ENCODE measurements around the gene ARHGEF1.
"Not testable (repeated sequence)": the region's sequence is repeated elsewhere in the genome, so short reads cannot be mapped to it uniquely, and the experiment has no call there.

The ARHGEF1 gene

GRCh38 chr19:41862445-41862986 is 20.5 kb upstream of the ARHGEF1 start:
- no peak for DNase-seq

GRCh38 chr19:41863209-41863931 is 19.6 kb upstream of the ARHGEF1 start:
- peak; percentile 11 for DNase-seq

- peak; percentile 4 for DNase-seq
Measured at GRCh38 chr19:41864374-41864773, 18.6 kb upstream of the ARHGEF1 start.

GRCh38 chr19:41866284-41866683 is 16.7 kb upstream of the ARHGEF1 start:
- DNase-seq = peak; percentile 27

GRCh38 chr19:41868120-41868988 is 14.6 kb upstream of the ARHGEF1 start:
- peak; percentile 14 for DNase-seq

GRCh38 chr19:41868989-41869300 is 14.0 kb upstream of the ARHGEF1 start:
- DNase-seq = no peak

GRCh38 chr19:41869374-41869955 is 13.5 kb upstream of the ARHGEF1 start:
- DNase-seq = peak; percentile 5

- DNase-seq = peak; percentile 44
Measured at GRCh38 chr19:41870401-41870873, 12.5 kb upstream of the ARHGEF1 start.

- DNase-seq = peak; percentile 80
Measured at GRCh38 chr19:41871573-41872383, 11.2 kb upstream of the ARHGEF1 start.

GRCh38 chr19:41872384-41872774 is 10.6 kb upstream of the ARHGEF1 start:
- DNase-seq = peak; percentile 26

- peak; percentile 80 for DNase-seq
Measured at GRCh38 chr19:41872775-41873647, 10.0 kb upstream of the ARHGEF1 start.

GRCh38 chr19:41875973-41876372 is 7.0 kb upstream of the ARHGEF1 start:
- DNase-seq = not testable (repeated sequence)

GRCh38 chr19:41876847-41877832 is 5.8 kb upstream of the ARHGEF1 start, which contains the start of gene CD79A:
Gene CD79A (plus strand): TSS chr19:41877279. CDS start chr19:41877305, 26 bp downstream.
- peak; percentile 33 for DNase-seq

- peak; percentile 10 for DNase-seq
Measured at GRCh38 chr19:41877916-41878905, 4.8 kb upstream of the ARHGEF1 start.

GRCh38 chr19:41879080-41879479 is 3.9 kb upstream of the ARHGEF1 start:
- no peak for DNase-seq

GRCh38 chr19:41879670-41880328 is 3.2 kb upstream of the ARHGEF1 start:
- peak; percentile 1 for DNase-seq

- DNase-seq = no peak
Measured at GRCh38 chr19:41880329-41880708, 2.7 kb upstream of the ARHGEF1 start.

GRCh38 chr19:41883463-41883820 is 458 bp downstream of the ARHGEF1 start:
- DNase-seq = no peak
